ENCODE data around the gene DSCAM. TPM values are rescaled to one million over a fixed set of nuclear protein-coding genes. Genes with fewer than 3 reads are reported as not detected.

DSCAM gene
- total RNA-seq, 2 donors from 2014 or later: not detected

- no peaks in the 10 kb centered on the region for H3K36me3 Mint-ChIP-seq (ENCODE audit: insufficient read depth in 2 of 2)
- no peaks in the 10 kb centered on the region for H3K4me1 Mint-ChIP-seq (ENCODE audit: low read depth)
- ATAC-seq (replicated peaks in 1 of 2) (no peak), DNase-seq (no peak)
- H3K27me3 Mint-ChIP-seq (ENCODE audit: low read depth): no peaks in the 10 kb centered on the region
- H3K4me3 Mint-ChIP-seq: no peak overlapping the region
- no peak overlapping the region for H3K27ac Mint-ChIP-seq
- peaks cover 6 to 7% of the 10 kb centered on the region in 2 donors for H3K9me3 Mint-ChIP-seq
Measured at GRCh38 chr21:40014394-40014793, 832.6 kb downstream of the DSCAM start.

- H3K4me1 Mint-ChIP-seq (ENCODE audit: low read depth): no peaks in the 10 kb centered on the region
- ATAC-seq (replicated peaks in 1 of 2): no peak
- no peak overlapping the region for H3K4me3 Mint-ChIP-seq
- no peak for DNase-seq
- H3K9me3 Mint-ChIP-seq: peaks cover 6% of the 10 kb centered on the region in 2 donors
- H3K27me3 Mint-ChIP-seq (ENCODE audit: low read depth): no peaks in the 10 kb centered on the region
- H3K27ac Mint-ChIP-seq: no peak overlapping the region
- no peaks in the 10 kb centered on the region for H3K36me3 Mint-ChIP-seq (ENCODE audit: insufficient read depth in 2 of 2)
Measured at GRCh38 chr21:40013001-40013735, 833.8 kb downstream of the DSCAM start.

GRCh38 chr21:40011371-40011770 lies 835.6 kb downstream of the DSCAM start:
- H3K4me1 Mint-ChIP-seq (ENCODE audit: low read depth): no peaks in the 10 kb centered on the region
- peaks cover 6% of the 10 kb centered on the region in 2 donors for H3K9me3 Mint-ChIP-seq
- DNase-seq: no peak
- no peak overlapping the region for H3K27ac Mint-ChIP-seq
- no peak overlapping the region for H3K4me3 Mint-ChIP-seq
- no peak for ATAC-seq (replicated peaks in 1 of 2)
- H3K27me3 Mint-ChIP-seq (ENCODE audit: low read depth): no peaks in the 10 kb centered on the region
- no peaks in the 10 kb centered on the region for H3K36me3 Mint-ChIP-seq (ENCODE audit: insufficient read depth in 2 of 2)

- ATAC-seq (replicated peaks in 1 of 2): no peak
- H3K4me3 Mint-ChIP-seq: no peak overlapping the region
- no peak overlapping the region for H3K27ac Mint-ChIP-seq
- H3K9me3 Mint-ChIP-seq: peaks cover 4 to 6% of the 10 kb centered on the region in 2 donors
- H3K36me3 Mint-ChIP-seq (ENCODE audit: insufficient read depth in 2 of 2): no peaks in the 10 kb centered on the region
- H3K4me1 Mint-ChIP-seq (ENCODE audit: low read depth): no peaks in the 10 kb centered on the region
- DNase-seq: no peak
- H3K27me3 Mint-ChIP-seq (ENCODE audit: low read depth): no peaks in the 10 kb centered on the region
Measured at GRCh38 chr21:40002978-40003377, 844.0 kb downstream of the DSCAM start.

- Mint-ChIP-seq H3K4me3 (no peak overlapping the region), H3K9me3 (peaks cover 0 to 7% of the 10 kb centered on the region in 2 donors), H3K27me3 (ENCODE audit: low read depth) (no peaks in the 10 kb centered on the region), H3K4me1 (ENCODE audit: low read depth) (no peaks in the 10 kb centered on the region), H3K27ac (no peak overlapping the region), H3K36me3 (ENCODE audit: insufficient read depth in 2 of 2) (no peaks in the 10 kb centered on the region)
- ATAC-seq (replicated peaks in 1 of 2): no peak
- DNase-seq: no peak
Measured at GRCh38 chr21:39984286-39984991, 862.5 kb downstream of the DSCAM start.

GRCh38 chr21:39980241-39980820 lies 866.6 kb downstream of the DSCAM start:
- Mint-ChIP-seq H3K4me1 (ENCODE audit: low read depth) (no peaks in the 10 kb centered on the region), H3K36me3 (ENCODE audit: insufficient read depth in 2 of 2) (no peaks in the 10 kb centered on the region), H3K4me3 (no peak overlapping the region), H3K9me3 (peaks cover 1 to 2% of the 10 kb centered on the region in 2 donors), H3K27ac (no peak overlapping the region), H3K27me3 (ENCODE audit: low read depth) (peaks cover 5% of the 10 kb centered on the region)
- no peak for ATAC-seq (replicated peaks in 1 of 2)
- DNase-seq: no peak

- no peaks in the 10 kb centered on the region for H3K36me3 Mint-ChIP-seq (ENCODE audit: insufficient read depth in 2 of 2)
- H3K27ac Mint-ChIP-seq: no peak overlapping the region
- ATAC-seq (replicated peaks in 1 of 2) (no peak), DNase-seq (no peak)
- H3K27me3 Mint-ChIP-seq (ENCODE audit: low read depth): peaks cover 5% of the 10 kb centered on the region
- peaks cover 0 to 2% of the 10 kb centered on the region in 2 donors for H3K9me3 Mint-ChIP-seq
- H3K4me3 Mint-ChIP-seq: no peak overlapping the region
- H3K4me1 Mint-ChIP-seq (ENCODE audit: low read depth): no peaks in the 10 kb centered on the region
Measured at GRCh38 chr21:39979321-39979720, 867.6 kb downstream of the DSCAM start.

GRCh38 chr21:39976800-39977199 lies 870.2 kb downstream of the DSCAM start:
- Mint-ChIP-seq H3K36me3 (ENCODE audit: insufficient read depth in 2 of 2) (no peaks in the 10 kb centered on the region), H3K4me1 (ENCODE audit: low read depth) (no peaks in the 10 kb centered on the region), H3K4me3 (no peak overlapping the region), H3K27ac (no peak overlapping the region), H3K27me3 (ENCODE audit: low read depth) (peaks cover 5% of the 10 kb centered on the region), H3K9me3 (peaks cover 0 to 2% of the 10 kb centered on the region in 2 donors)
- no peak for ATAC-seq (replicated peaks in 1 of 2)
- DNase-seq: no peak

- no peak overlapping the region for H3K27ac Mint-ChIP-seq
- ATAC-seq (replicated peaks in 1 of 2) (no peak), DNase-seq (no peak)
- H3K4me1 Mint-ChIP-seq (ENCODE audit: low read depth): no peaks in the 10 kb centered on the region
- peaks cover 5% of the 10 kb centered on the region for H3K27me3 Mint-ChIP-seq (ENCODE audit: low read depth)
- no peaks in the 10 kb centered on the region for H3K36me3 Mint-ChIP-seq (ENCODE audit: insufficient read depth in 2 of 2)
- H3K9me3 Mint-ChIP-seq: peaks cover 0 to 2% of the 10 kb centered on the region in 2 donors
- no peak overlapping the region for H3K4me3 Mint-ChIP-seq
Measured at GRCh38 chr21:39972976-39973770, 873.8 kb downstream of the DSCAM start.

GRCh38 chr21:39972471-39972870 lies 874.5 kb downstream of the DSCAM start:
- Mint-ChIP-seq H3K27ac (no peak overlapping the region), H3K36me3 (ENCODE audit: insufficient read depth in 2 of 2) (no peaks in the 10 kb centered on the region), H3K4me1 (ENCODE audit: low read depth) (no peaks in the 10 kb centered on the region), H3K9me3 (no peaks in the 10 kb centered on the region), H3K27me3 (ENCODE audit: low read depth) (peaks cover 5% of the 10 kb centered on the region), H3K4me3 (no peak overlapping the region)
- DNase-seq: no peak
- ATAC-seq (replicated peaks in 1 of 2): no peak

GRCh38 chr21:39971956-39972355 lies 875.0 kb downstream of the DSCAM start:
- Mint-ChIP-seq H3K4me3 (no peak overlapping the region), H3K4me1 (ENCODE audit: low read depth) (no peaks in the 10 kb centered on the region), H3K27me3 (ENCODE audit: low read depth) (peaks cover 5% of the 10 kb centered on the region), H3K9me3 (no peaks in the 10 kb centered on the region), H3K27ac (no peak overlapping the region), H3K36me3 (ENCODE audit: insufficient read depth in 2 of 2) (no peaks in the 10 kb centered on the region)
- ATAC-seq (replicated peaks in 1 of 2) (no peak), DNase-seq (no peak)

- H3K4me3 Mint-ChIP-seq: no peak overlapping the region
- H3K4me1 Mint-ChIP-seq (ENCODE audit: low read depth): no peaks in the 10 kb centered on the region
- H3K27ac Mint-ChIP-seq: no peak overlapping the region
- H3K36me3 Mint-ChIP-seq (ENCODE audit: insufficient read depth in 2 of 2): peaks cover 0 to 3% of the 10 kb centered on the region in 2 donors
- no peak for DNase-seq
- H3K9me3 Mint-ChIP-seq: peaks cover 0 to 2% of the 10 kb centered on the region in 2 donors
- no peak for ATAC-seq (replicated peaks in 1 of 2)
- no peaks in the 10 kb centered on the region for H3K27me3 Mint-ChIP-seq (ENCODE audit: low read depth)
Measured at GRCh38 chr21:39969691-39970364, 877.1 kb downstream of the DSCAM start.
